RWPE2 (cell line): ENCODE measurements around the gene ZNF700.
A peak's percentile ranks its signal among the peaks of the same experiment; 100 is the strongest.

ENCODE experiments used
- ATAC-seq: fragments of 200-7000 bp; cut with Tn5 transposase; 3 replicates; pipeline ENCODE4 v1.9.1; 2021; ENCODE audit warnings: low read depth
- DNase-seq: peaks from one replicate; pipeline ENCODE4 v3.0.0-alpha.2; 2020; ENCODE audit warnings: low spot score
- H3K27ac ChIP-seq: fragments of 450-650 bp; 2 replicates; pipeline ENCODE4 v1.5.1; 2017; ENCODE audit warnings: mild to moderate bottlenecking; ENCODE audit not compliant: poor library complexity, severe bottlenecking
- H3K27me3 ChIP-seq: fragments of 250-450 bp; sonication (Bioruptor Pico); 2 replicates; pipeline ENCODE4 v1.5.1; 2021; ENCODE audit warnings: mild to moderate bottlenecking, moderate library complexity; ENCODE audit not compliant: insufficient read depth, poor library complexity, severe bottlenecking
- H3K36me3 ChIP-seq: fragments of 250-450 bp; sonication (Bioruptor Pico); 2 replicates; pipeline ENCODE4 v1.5.1; 2020; ENCODE audit warnings: low read depth, mild to moderate bottlenecking, moderate library complexity
- H3K4me1 ChIP-seq: fragments of 250-450 bp; sonication (Bioruptor Pico); 2 replicates; pipeline ENCODE4 v1.5.1; 2021; ENCODE audit warnings: mild to moderate bottlenecking, moderate library complexity; ENCODE audit not compliant: insufficient read depth, poor library complexity, severe bottlenecking
- H3K4me3 ChIP-seq: fragments of 250-450 bp; sonication (Bioruptor Pico); 2 replicates; pipeline ENCODE4 v1.5.1; 2021; ENCODE audit warnings: mild to moderate bottlenecking, moderate library complexity; ENCODE audit not compliant: severe bottlenecking
- H3K9me3 ChIP-seq: fragments of 250-450 bp; sonication (Bioruptor Pico); 2 replicates; pipeline ENCODE4 v1.5.1; 2021; ENCODE audit warnings: mild to moderate bottlenecking, moderate library complexity; ENCODE audit not compliant: severe bottlenecking
- CTCF ChIP-seq: fragments of 450-650 bp; IDR thresholded peaks from one replicate; pipeline ENCODE4 v1.5.1; 2017; ENCODE audit warnings: mild to moderate bottlenecking, moderate library complexity; ENCODE audit not compliant: poor library complexity, severe bottlenecking

ZNF700 gene

GRCh38 chr19:11970174-11970573, 45.3 kb downstream of the ZNF700 start:
- no peaks in the 10 kb centered on the region for H3K4me1 ChIP-seq
- ATAC-seq: no peak
- TF ChIP-seq CTCF: no peak
- no peaks in the 10 kb centered on the region for H3K36me3 ChIP-seq
- H3K27me3 ChIP-seq: no peaks in the 10 kb centered on the region
- H3K9me3 ChIP-seq: no peaks in the 10 kb centered on the region
- no peak for DNase-seq
- H3K27ac ChIP-seq: no peak overlapping the region
- H3K4me3 ChIP-seq: no peak overlapping the region

- H3K4me1 ChIP-seq: no peaks in the 10 kb centered on the region
- H3K27me3 ChIP-seq: no peaks in the 10 kb centered on the region
- no peak overlapping the region for H3K4me3 ChIP-seq
- H3K27ac ChIP-seq: no peak overlapping the region
- no peaks in the 10 kb centered on the region for H3K36me3 ChIP-seq
- H3K9me3 ChIP-seq: no peaks in the 10 kb centered on the region
- ATAC-seq: no peak
- no peak for DNase-seq
- TF ChIP-seq CTCF: no peak
These were observed 46.1 kb downstream of the ZNF700 start for GRCh38 chr19:11971041-11971440.

GRCh38 chr19:11973019-11973810, 48.3 kb downstream of the ZNF700 start:
- no peak overlapping the region for H3K4me3 ChIP-seq
- 0 out of 3 replicates have a peak, but pooled peaks have one; percentile 14 for ATAC-seq
- DNase-seq: no peak
- H3K27me3 ChIP-seq: no peaks in the 10 kb centered on the region
- H3K9me3 ChIP-seq: peaks cover 2% of the 10 kb centered on the region
- H3K36me3 ChIP-seq: no peaks in the 10 kb centered on the region
- no peak for TF ChIP-seq CTCF
- no peaks in the 10 kb centered on the region for H3K4me1 ChIP-seq
- no peak overlapping the region for H3K27ac ChIP-seq

- DNase-seq (no peak), ATAC-seq (no peak)
- TF ChIP-seq CTCF: no peak
- Histone ChIP-seq H3K27ac (no peak overlapping the region), H3K27me3 (no peaks in the 10 kb centered on the region), H3K36me3 (no peaks in the 10 kb centered on the region), H3K9me3 (peaks cover 19% of the 10 kb centered on the region), H3K4me1 (no peaks in the 10 kb centered on the region), H3K4me3 (no peak overlapping the region)
These were observed 53.7 kb downstream of the ZNF700 start for GRCh38 chr19:11978492-11979100.

GRCh38 chr19:11979527-11979926, 54.6 kb downstream of the ZNF700 start:
- Histone ChIP-seq H3K27me3 (no peaks in the 10 kb centered on the region), H3K4me1 (no peaks in the 10 kb centered on the region), H3K9me3 (peaks cover 19% of the 10 kb centered on the region), H3K27ac (no peak overlapping the region), H3K4me3 (no peak overlapping the region), H3K36me3 (no peaks in the 10 kb centered on the region)
- ATAC-seq (no peak), DNase-seq (no peak)
- no peak for TF ChIP-seq CTCF
